AG09319 (cell line): ENCODE measurements around the gene NLGN2.

Experiments used
- DNase-seq: peaks from one replicate; pipeline ENCODE4 v3.0.0-alpha.2; 2010; ENCODE audit warnings: low read depth; ENCODE audit errors: extremely low read depth
- TF ChIP-seq, protein P1 (sequence below): IDR thresholded peaks from 2 replicates; pipeline ENCODE4 v1.5.1; 2011; ENCODE audit warnings: low read depth, mild to moderate bottlenecking, inconsistent platforms, low read length, moderate library complexity

NLGN2 gene

DNA sequence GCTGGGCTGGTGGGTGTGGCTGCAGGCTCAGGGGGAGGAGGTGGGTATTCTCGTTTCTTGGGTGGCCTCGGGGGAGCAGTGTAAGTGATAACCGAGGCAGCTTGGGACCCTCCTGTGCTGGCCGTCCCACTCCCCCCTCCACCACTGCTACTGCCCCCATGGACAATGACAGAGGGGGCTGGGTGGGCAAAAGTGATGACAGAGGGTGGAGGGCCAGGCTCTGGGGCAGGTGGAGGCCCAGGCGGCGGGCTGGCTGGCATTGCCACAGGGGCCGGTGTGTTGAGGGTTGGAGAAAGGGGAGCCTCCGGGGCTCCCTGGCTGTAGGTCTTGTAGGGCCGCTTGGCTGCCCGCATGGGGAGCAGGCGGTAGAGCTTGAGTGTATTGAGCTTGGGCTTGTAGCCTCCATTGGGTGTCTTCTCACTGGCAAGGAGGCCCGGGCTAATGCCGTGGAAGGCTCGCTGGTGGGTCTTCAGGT, 55.8 kb downstream of the NLGN2 start:
- DNase-seq: no peak
- TF ChIP-seq, protein P1, sequence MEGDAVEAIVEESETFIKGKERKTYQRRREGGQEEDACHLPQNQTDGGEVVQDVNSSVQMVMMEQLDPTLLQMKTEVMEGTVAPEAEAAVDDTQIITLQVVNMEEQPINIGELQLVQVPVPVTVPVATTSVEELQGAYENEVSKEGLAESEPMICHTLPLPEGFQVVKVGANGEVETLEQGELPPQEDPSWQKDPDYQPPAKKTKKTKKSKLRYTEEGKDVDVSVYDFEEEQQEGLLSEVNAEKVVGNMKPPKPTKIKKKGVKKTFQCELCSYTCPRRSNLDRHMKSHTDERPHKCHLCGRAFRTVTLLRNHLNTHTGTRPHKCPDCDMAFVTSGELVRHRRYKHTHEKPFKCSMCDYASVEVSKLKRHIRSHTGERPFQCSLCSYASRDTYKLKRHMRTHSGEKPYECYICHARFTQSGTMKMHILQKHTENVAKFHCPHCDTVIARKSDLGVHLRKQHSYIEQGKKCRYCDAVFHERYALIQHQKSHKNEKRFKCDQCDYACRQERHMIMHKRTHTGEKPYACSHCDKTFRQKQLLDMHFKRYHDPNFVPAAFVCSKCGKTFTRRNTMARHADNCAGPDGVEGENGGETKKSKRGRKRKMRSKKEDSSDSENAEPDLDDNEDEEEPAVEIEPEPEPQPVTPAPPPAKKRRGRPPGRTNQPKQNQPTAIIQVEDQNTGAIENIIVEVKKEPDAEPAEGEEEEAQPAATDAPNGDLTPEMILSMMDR: no peak

DNA sequence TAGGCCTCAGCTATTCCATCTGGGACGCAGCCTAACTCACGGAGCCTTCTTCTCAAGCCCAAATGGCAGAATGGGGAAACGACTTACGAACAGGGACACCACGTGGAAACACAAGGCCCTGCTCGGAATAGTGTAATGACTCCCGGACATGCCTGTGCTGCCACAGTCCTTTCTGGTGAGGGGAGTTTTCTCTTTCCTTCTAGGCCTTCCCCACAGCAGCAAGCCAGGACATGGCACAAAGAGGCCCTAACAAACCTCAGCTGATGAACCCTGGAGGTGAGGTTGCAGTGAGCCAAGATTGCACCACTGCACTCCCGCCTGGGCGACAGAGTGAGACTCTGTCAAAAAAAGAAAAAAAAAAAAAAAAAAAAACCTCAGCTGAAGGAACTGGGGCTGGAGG, 56.4 kb downstream of the NLGN2 start:
- TF ChIP-seq, protein P1: no peak
- DNase-seq: no peak

DNA sequence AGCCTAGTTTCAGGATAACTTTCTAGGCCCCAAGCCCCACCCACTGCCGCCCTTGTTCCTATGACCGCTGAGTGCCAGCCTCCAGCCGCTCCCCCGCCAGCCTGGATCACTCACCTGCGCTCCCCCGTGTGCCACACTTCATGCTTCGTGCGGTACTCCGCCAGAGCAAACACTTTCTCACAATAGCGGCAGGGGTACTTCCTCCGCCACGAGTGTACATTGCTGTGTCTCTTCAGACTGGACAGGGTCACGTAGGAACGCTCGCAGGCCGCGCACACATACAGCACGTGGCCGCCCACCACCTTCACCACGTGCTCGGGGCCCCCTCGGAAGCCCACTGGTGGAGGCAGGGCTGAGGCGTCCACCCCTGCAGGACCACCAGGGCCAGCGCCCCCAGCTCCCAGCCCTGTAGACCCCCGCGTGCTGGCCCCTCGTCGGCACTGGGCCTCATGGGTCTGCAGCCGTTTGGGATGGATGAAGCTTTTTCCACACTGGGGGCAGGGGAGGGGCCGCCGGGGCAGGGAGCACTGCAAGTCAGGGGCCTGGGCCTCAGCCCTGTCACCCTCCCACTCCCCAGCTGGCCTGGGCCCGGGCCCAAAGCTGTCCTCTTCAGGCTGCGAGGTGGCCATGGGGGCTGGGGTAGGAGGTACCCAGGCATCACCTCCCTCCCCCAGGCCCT, 58.1 kb downstream of the NLGN2 start:
- no peak for DNase-seq
- TF ChIP-seq, protein P1: no peak

DNA sequence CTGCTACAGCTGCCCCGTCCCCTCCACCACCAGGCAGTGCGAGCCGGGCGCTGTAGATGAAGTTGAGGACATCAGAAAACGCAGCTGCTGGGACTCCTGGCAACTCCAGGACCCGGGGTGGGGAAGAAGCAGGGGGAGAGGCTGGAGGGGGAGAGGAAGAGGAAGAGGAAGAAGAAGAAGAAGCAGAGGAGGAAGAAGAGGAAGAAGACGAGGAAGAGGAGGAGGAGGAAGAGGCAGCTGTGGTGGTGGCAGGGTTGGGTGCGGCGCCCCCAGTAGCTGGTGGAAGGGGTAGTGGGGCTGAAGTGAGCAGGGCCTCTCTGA, 58.6 kb downstream of the NLGN2 start:
- DNase-seq: no peak
- TF ChIP-seq, protein P1: no peak

DNA sequence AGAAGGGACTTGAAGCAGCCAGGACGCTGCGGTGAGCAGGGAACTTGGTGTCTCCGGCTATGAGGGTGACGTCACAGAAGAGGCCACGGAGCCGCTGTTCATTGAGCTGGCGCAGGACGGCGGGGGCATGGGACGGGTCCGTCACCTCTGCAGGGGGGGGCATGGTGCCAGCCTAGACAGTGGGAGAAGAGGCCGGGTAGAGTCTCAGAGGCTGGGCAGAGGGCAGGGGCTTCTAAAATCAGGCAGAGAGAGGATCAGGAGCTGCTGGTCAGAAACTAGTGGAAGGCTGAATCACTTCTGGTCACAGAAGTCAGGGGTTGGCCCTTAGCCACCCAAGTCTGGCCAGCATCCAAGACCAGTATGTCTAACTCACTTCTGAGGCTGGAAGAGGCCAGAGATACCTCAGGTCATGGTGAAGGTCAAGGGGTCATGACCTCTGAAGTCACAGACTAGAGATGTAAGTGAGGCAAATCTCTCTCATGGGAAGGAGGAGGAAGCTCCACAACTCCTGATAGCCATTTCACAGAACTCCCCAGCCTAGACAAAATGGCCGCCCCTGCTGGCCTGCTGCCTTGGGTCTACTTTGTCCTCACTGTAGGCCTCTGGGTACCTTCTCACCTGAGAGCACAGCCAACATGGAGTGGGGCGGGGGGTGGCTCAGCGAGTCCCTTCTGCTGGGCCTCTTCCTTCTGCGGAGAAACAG, 59.1 kb downstream of the NLGN2 start:
- TF ChIP-seq, protein P1: no peak
- no peak for DNase-seq

DNA sequence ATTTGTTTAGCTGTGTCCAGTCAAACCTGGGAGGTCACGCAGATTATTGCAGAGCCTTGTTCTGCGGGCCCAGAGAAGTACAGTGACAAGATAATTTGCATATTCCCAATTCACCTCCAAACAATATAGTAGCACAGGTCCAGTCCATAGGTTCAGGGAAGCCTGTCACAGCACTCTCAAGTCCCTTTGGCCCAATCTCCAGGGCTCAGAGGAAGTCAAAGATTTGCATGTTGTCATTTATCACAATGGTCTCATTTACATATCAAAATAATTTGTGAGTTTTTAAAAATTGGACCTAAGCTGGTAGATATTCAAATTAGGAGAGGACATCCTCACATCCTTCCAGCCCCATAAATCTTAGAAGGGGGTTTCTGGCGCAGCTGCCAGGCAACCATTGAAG, 59.9 kb downstream of the NLGN2 start:
- DNase-seq: no peak
- TF ChIP-seq, protein P1: no peak

DNA sequence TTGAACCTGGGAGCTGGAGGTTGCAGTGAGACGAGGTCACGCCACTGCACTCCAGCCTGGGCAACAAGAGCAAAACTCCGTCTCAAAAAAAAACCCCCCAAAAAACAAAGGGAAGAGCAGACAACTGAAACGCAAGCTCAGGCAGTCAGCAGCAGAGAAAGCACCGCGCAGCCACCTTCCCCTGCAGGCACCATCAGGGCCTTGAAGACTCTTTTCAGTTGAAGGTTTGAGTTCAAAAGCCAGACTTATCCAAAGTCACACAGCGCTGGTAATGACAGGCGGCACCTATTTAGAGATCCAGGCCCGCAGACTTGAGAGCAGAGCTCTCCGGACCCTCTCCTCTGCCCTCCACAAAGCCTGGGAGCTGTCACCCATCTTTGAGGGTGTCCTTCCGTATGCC, 60.6 kb downstream of the NLGN2 start:
- TF ChIP-seq, protein P1: no peak

More for the DNA sequence above, 60.6 kb downstream of the NLGN2 start:
- DNase-seq: no peak
